ENCODE data around the gene LCE5A. TPM values are rescaled to one million over a fixed set of nuclear protein-coding genes. Genes with fewer than 3 reads are reported as not detected.
"Not testable (repeated sequence)": the region's sequence is repeated elsewhere in the genome, so short reads cannot be mapped to it uniquely, and the experiment has no call there.

LCE5A gene
- total RNA-seq, 1 donor from 2014 or later, result not detected

- intact Hi-C loops (cut with DNase I), result no loop called here
- H3K4me3 ChIP-seq, result no peak overlapping the region
Measured at GRCh38 chr1:152479792-152480595, 30.6 kb upstream of the LCE5A start.

GRCh38 chr1:152481869-152482664 is 28.5 kb upstream of the LCE5A start:
- peaks cover 6% of the 10 kb centered on the region for H3K9me3 ChIP-seq
- no peaks in the 10 kb centered on the region for H3K4me1 ChIP-seq
- no peak overlapping the region for H3K4me3 ChIP-seq
- TF ChIP-seq CTCF (IDR thresholded peaks at IDR 0.05), result no peak
- H3K27ac ChIP-seq, result no peak overlapping the region
- ATAC-seq (no peak), DNase-seq (no peak)
- intact Hi-C loops (cut with DNase I), result no loop called here
- H3K27me3 ChIP-seq, result no peaks in the 10 kb centered on the region
- no peaks in the 10 kb centered on the region for H3K36me3 ChIP-seq

More at GRCh38 chr1:152479792-152480595, 30.6 kb upstream of the LCE5A start:
- Histone ChIP-seq H3K4me1 (no peaks in the 10 kb centered on the region), H3K36me3 (no peaks in the 10 kb centered on the region), H3K27ac (no peak overlapping the region), H3K27me3 (no peaks in the 10 kb centered on the region), H3K9me3 (peaks cover 6% of the 10 kb centered on the region)
- ATAC-seq (peak; percentile 88), DNase-seq (peak; percentile 70)
- TF ChIP-seq CTCF (IDR thresholded peaks at IDR 0.05), result peak; percentile 48

GRCh38 chr1:152486400-152487006 is 24.1 kb upstream of the LCE5A start:
- no peak for TF ChIP-seq CTCF (IDR thresholded peaks at IDR 0.05)
- Histone ChIP-seq H3K36me3 (no peaks in the 10 kb centered on the region), H3K4me3 (no peak overlapping the region), H3K9me3 (no peaks in the 10 kb centered on the region), H3K27ac (no peak overlapping the region), H3K4me1 (no peaks in the 10 kb centered on the region), H3K27me3 (no peaks in the 10 kb centered on the region)
- no peak for DNase-seq
- no peak for ATAC-seq
- intact Hi-C loops (cut with DNase I), result no loop called here

GRCh38 chr1:152487871-152488270 is 22.7 kb upstream of the LCE5A start:
- ATAC-seq (no peak), DNase-seq (no peak)
- Histone ChIP-seq H3K9me3 (no peaks in the 10 kb centered on the region), H3K27ac (no peak overlapping the region), H3K4me3 (no peak overlapping the region), H3K36me3 (no peaks in the 10 kb centered on the region), H3K27me3 (no peaks in the 10 kb centered on the region), H3K4me1 (no peaks in the 10 kb centered on the region)
- intact Hi-C loops (cut with DNase I), result no loop called here
- no peak for TF ChIP-seq CTCF (IDR thresholded peaks at IDR 0.05)

- H3K27me3 ChIP-seq; intact Hi-C loops (cut with DNase I); DNase-seq; H3K27ac ChIP-seq; H3K4me3 ChIP-seq; H3K9me3 ChIP-seq; H3K36me3 ChIP-seq; ATAC-seq; H3K4me1 ChIP-seq: not testable (repeated sequence)
Measured at GRCh38 chr1:152491537-152491936, 19.1 kb upstream of the LCE5A start.
